Type B pancreatic cell (in vitro differentiated cells): ENCODE data around the gene SLC11A2. TPM values are rescaled to one million over a fixed set of nuclear protein-coding genes. Genes with fewer than 3 reads are reported as not detected.
A peak's percentile ranks its signal among the peaks of the same experiment; 100 is the strongest.

ENCODE experiments used
- DNase-seq: peaks from one replicate; pipeline ENCODE4 v3.0.0; 2021; ENCODE audit warnings: mixed read lengths; ENCODE audit not compliant: unreplicated experiment; ENCODE audit errors: extremely low spot score
- H3K27ac Mint-ChIP-seq: 2 replicates; pipeline ENCODE4 v1.8.0; 2021; ENCODE audit warnings: mild to moderate bottlenecking, mixed read lengths
- H3K27me3 Mint-ChIP-seq: 2 replicates; pipeline ENCODE4 v1.8.0; 2021; ENCODE audit warnings: mixed read lengths
- H3K36me3 Mint-ChIP-seq: 2 replicates; pipeline ENCODE4 v1.8.0; 2021; ENCODE audit warnings: mixed read lengths
- H3K4me1 Mint-ChIP-seq: one replicate; pipeline ENCODE4 v1.8.0; 2021; ENCODE audit warnings: mixed read lengths; ENCODE audit not compliant: unreplicated experiment
- H3K4me3 Mint-ChIP-seq: 2 replicates; pipeline ENCODE4 v1.8.0; 2021; ENCODE audit warnings: mild to moderate bottlenecking, mixed read lengths
- H3K9me3 Mint-ChIP-seq: 2 replicates; pipeline ENCODE4 v1.8.0; 2021; ENCODE audit warnings: mixed read lengths
- long read RNA-seq: library from polyadenylated mRNA; unstranded; transcript quantifications from one replicate; pipeline ENCODE4 v2.0.0, GENCODE V29; 2020
- total RNA-seq: library from RNA; stranded (reverse); gene quantifications from 2 replicates; pipeline ENCODE4 v1.2.1, GENCODE V29; 2021; ENCODE audit warnings: low replicate concordance
- TF ChIP-seq, protein P1 (sequence below): fragments of 200-600 bp; sonication (generic); conservative IDR thresholded peaks from 2 replicates; pipeline ENCODE4 v1.5.0; 2021; ENCODE audit warnings: antibody characterized with exemption, mild to moderate bottlenecking

Gene SLC11A2
- 56.3 and 62.9 TPM in 2 replicates for total RNA-seq
- long read RNA-seq, full-length matches to known transcripts, result 83 of 164 reads
- long read RNA-seq, partial matches to known transcripts, result 56 of 164 reads
- long read RNA-seq, other reads (novel, unspliced or antisense), result 25 of 164 reads

DNA sequence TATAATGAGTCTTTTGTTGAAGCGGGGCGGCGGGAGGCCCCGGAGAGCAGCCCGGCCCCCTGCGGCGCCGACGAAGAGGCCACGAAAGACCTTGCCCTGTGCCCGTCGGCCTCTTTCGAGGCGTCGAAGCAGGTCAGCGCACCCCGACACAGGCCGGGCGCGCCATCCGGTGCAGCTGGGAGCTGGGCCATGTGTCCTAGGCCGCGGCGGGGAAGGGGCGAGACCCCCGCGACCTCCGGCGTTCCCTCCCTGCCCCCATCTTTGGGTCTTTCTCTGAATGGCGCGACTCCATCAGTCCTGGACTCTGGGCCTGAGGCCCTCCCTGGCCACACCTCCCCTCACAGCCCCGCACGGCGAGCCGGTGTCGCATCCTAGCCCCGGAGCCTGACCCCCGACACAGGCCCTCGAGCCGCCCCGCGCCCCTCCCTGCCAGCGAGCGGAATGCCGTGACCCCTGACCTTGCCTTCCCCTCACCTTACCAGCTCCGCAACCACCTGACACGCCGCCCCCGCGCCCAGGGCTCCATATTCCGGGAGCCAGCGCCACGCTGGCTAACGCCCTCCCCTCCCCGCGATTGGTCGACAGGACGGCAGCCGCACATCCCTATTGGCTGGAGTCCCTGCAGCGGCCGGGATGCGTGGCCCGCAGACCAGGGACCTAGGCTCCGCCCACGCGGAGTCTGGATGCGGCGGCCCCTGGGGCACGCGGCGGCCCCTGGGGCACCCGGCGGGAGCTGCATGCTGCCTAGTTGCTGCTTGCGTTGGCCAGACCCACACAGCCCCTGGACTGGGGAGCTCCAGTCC, at the start of gene SLC11A2:
Gene SLC11A2, minus strand, starts transcription at position 549 of the 803 bp plus-strand sequence. CDS start 15,656 bp downstream, outside the sequence.
- Mint-ChIP-seq H3K27me3 (peaks cover 4% of the 10 kb centered on the region), H3K4me1 (peaks cover 48% of the 10 kb centered on the region)

DNA sequence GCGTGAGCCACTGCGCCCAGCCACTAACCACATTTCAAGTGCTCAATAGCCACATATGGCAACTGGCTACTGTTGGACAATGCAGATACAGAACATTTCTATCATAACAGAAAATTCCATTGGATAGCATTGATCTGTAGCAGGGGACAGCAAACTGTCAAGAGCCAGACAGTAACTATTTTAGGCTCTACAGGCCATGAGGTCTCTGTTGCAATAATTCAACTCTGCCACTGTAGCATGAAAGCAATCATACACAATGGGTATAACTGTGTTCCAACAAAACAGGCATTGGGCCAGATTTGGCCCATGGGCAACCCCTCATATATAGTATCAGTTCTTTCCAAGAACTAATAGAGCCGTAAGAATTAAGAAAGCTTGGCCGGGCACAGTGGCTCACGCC, 49.2 kb upstream of the SLC11A2 start:
- H3K27ac Mint-ChIP-seq, result no peak overlapping the region
- H3K9me3 Mint-ChIP-seq, result no peaks in the 10 kb centered on the region
- H3K4me1 Mint-ChIP-seq, result peaks cover 9% of the 10 kb centered on the region
- H3K36me3 Mint-ChIP-seq, result peaks cover 12% of the 10 kb centered on the region
- no peaks in the 10 kb centered on the region for H3K27me3 Mint-ChIP-seq
- TF ChIP-seq, protein P1, sequence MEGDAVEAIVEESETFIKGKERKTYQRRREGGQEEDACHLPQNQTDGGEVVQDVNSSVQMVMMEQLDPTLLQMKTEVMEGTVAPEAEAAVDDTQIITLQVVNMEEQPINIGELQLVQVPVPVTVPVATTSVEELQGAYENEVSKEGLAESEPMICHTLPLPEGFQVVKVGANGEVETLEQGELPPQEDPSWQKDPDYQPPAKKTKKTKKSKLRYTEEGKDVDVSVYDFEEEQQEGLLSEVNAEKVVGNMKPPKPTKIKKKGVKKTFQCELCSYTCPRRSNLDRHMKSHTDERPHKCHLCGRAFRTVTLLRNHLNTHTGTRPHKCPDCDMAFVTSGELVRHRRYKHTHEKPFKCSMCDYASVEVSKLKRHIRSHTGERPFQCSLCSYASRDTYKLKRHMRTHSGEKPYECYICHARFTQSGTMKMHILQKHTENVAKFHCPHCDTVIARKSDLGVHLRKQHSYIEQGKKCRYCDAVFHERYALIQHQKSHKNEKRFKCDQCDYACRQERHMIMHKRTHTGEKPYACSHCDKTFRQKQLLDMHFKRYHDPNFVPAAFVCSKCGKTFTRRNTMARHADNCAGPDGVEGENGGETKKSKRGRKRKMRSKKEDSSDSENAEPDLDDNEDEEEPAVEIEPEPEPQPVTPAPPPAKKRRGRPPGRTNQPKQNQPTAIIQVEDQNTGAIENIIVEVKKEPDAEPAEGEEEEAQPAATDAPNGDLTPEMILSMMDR, result no peak
- no peak for DNase-seq
- H3K4me3 Mint-ChIP-seq, result no peak overlapping the region

More for the DNA sequence above, at the start of gene SLC11A2:
- DNase-seq, result peak; percentile 93
- peak within 1 kb of the TSS; percentile 86 for H3K27ac Mint-ChIP-seq
- H3K36me3 Mint-ChIP-seq, result no peaks in the 10 kb centered on the region
- peak within 1 kb of the TSS; percentile 99 for H3K4me3 Mint-ChIP-seq
- TF ChIP-seq, protein P1, result no peak
- no peaks in the 10 kb centered on the region for H3K9me3 Mint-ChIP-seq

DNA sequence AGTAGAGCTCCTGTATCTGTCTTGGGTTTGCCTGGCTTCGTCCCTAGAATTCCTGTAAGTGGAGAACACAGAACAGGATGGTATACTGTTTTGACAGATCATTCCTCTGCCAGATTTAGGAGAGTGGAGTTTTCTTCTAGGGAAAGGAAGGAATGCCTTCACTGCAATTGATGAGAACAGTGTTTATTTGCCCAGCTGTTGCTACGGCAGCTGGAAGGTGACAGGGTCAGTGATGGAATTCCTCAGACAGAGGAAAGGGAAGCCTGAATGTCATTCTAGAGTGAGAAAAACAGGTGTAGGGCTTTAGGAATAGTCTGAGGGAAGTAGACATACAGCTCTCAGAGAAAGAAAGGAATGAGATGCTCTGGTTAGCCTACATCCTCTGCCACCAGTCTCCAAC, 45.5 kb upstream of the SLC11A2 start:
- TF ChIP-seq, protein P1, result no peak
- H3K4me1 Mint-ChIP-seq, result no peaks in the 10 kb centered on the region
- peaks cover 19% of the 10 kb centered on the region for H3K36me3 Mint-ChIP-seq
- H3K27ac Mint-ChIP-seq, result no peak overlapping the region
- peak; percentile 8 for DNase-seq
- H3K4me3 Mint-ChIP-seq, result no peak overlapping the region
- no peaks in the 10 kb centered on the region for H3K27me3 Mint-ChIP-seq
- H3K9me3 Mint-ChIP-seq, result no peaks in the 10 kb centered on the region

DNA sequence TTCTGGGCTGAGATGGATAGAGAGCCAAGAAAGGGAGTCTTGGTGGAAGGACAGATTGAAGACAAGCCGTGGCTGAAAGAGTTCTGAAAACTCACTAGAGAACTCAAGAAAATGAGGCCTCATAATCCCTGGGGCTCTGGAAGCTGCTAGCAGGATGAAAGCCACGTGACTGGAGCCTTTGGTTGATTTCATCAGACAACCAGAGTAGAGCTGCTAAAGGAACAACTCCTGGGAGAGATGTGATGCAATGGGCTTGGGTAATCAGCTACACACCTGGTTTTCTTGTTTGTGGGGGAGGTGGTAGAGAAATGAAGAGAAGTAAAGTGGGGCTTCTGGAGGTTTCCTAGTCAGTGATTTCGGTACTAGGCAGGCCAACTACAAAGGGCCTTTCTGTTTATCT, 43.8 kb upstream of the SLC11A2 start:
- no peak for DNase-seq
- H3K4me3 Mint-ChIP-seq, result no peak overlapping the region
- no peaks in the 10 kb centered on the region for H3K4me1 Mint-ChIP-seq
- H3K27ac Mint-ChIP-seq, result no peak overlapping the region
- peaks cover 19% of the 10 kb centered on the region for H3K36me3 Mint-ChIP-seq
- TF ChIP-seq, protein P1, result no peak
- H3K9me3 Mint-ChIP-seq, result no peaks in the 10 kb centered on the region
- H3K27me3 Mint-ChIP-seq, result no peaks in the 10 kb centered on the region

DNA sequence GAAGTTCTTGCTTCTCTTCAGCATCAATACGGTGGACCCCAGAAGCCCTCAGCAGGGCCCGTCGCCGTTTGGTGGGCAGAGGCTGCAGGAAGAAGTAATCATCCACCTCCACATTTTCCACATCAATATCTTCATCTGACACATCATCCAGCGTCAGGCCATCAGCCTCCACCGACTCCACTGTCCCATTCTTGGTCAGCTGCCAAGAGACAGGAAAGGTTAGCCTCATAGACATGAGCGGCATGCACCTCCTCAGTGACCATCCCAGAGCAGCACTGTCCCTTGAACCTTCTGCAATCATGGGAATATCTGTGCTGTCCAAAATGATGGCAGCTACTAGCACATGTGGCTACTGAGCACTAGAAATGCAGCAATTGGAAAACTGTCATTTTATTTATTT, 41.6 kb upstream of the SLC11A2 start:
- H3K4me3 Mint-ChIP-seq, result no peak overlapping the region
- H3K27me3 Mint-ChIP-seq, result no peaks in the 10 kb centered on the region
- H3K4me1 Mint-ChIP-seq, result no peaks in the 10 kb centered on the region
- peaks cover 19% of the 10 kb centered on the region for H3K36me3 Mint-ChIP-seq
- H3K9me3 Mint-ChIP-seq, result no peaks in the 10 kb centered on the region
- TF ChIP-seq, protein P1, result no peak
- DNase-seq, result no peak
- no peak overlapping the region for H3K27ac Mint-ChIP-seq
